GM18519 (cell line): ENCODE measurements around the gene INAVA.

Experiments used
- ATAC-seq: cut with Tn5 transposase; IDR thresholded peaks from one replicate; pipeline ENCODE4 v1.9.1; 2021; ENCODE audit warnings: mild to moderate bottlenecking, moderate library complexity; ENCODE audit not compliant: unreplicated experiment, low FRiP score

Gene INAVA

DNA sequence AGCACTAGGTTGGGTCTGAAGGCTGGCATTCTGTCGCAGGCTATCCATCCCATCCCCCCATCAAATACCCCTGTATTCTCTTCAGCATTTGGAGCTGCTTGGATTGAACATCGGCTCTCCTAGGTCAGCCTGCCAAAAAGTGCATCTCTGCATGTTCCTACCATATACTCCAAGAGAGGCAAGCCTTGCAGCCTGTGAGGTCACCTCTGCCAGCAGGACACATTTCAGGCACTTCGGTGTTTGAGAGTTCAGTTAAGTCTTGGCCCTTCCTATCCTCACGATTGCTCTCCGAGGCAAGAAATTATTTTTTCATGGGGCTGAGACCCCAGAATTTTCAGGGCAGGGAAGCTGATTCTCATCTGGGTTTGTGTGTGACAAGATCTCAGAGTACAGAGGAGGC is 19.3 kb upstream of the INAVA start:
- no peak for ATAC-seq

GRCh38 chr1:200877010-200877409 is 17.7 kb upstream of the INAVA start:
- no peak for ATAC-seq

- ATAC-seq = no peak
These were observed 16.7 kb upstream of the INAVA start for GRCh38 chr1:200877839-200878551.

DNA sequence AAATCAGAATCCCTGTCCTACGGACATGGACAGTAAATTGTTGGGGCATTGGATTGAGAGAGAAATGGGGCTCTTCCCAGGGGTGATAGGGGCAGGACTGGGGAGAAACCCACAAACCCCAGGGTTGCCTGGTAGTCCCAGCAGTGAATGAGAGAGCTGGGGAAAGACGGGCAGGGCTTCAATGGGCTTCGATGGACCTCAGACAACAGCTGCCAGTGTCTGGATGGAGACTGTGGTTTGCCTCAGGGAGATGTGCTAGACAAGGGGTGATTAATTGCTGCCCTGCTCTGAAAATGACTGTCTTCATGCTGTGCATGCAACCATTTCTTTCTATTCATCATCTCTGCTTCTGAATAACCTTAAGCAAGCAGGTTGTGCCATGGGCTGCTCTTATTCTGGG is 14.5 kb upstream of the INAVA start:
- peak; percentile 69 for ATAC-seq

DNA sequence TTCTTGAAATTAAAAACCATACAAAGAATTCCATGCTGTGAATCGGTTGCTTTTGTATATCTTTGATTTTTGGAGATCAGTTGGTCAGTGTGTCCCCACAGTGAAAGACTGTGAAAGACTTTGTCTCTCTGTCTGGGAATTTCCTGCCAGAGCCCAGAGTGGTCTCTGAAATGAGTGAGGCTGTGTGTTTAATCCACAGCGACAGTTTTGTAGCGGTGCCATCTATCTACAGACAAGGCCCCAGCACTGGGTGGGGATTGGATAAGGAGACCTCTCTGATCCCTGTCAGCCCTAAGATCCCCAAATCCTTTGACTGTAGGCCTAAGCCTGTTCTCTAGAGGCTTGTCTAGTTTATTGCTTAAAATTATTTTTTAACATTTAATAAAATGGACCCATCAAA is 11.6 kb upstream of the INAVA start:
- no peak for ATAC-seq

GRCh38 chr1:200885623-200886402 is 8.9 kb upstream of the INAVA start:
- no peak for ATAC-seq

DNA sequence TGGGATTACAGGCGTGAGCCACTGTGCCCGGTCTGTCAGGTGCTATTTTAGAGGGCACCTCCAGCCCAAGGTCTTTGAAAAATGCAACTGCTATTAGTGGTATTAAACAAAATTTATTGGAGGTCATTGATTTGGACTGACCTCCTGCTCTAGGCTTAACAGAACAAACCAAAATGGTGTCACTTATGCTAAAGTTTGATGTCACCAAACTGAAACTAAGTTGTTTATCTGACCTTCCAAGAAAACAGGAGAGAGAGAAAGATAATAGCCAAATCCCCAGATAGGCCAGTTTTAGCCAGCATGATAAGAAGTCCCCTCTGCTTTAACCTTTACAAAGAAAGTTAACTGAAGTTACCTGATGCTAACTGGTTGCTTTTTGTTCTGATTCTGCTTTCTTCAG is 8.1 kb upstream of the INAVA start:
- no peak for ATAC-seq

DNA sequence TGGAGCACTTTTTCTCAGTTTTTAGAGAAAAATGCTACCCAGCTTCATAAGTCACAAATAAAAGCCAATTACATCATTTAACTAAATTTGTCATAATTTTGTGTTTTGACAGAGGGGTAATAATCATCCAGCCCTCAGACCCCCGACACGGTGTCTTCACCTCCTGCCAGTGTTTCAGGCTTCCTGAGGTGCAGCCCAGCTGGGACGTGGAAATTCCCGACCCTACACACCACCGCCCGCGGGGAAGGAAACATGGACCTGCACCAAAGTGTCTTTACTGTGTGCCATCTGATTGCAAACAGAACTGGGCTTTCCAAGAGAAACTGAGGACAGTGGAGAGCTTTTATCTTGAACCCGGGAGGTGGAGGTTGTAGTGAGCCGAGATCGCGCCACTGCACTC is 7.7 kb upstream of the INAVA start:
- ATAC-seq = no peak

- ATAC-seq = no peak
These were observed 6.8 kb upstream of the INAVA start for GRCh38 chr1:200887772-200888348.

DNA sequence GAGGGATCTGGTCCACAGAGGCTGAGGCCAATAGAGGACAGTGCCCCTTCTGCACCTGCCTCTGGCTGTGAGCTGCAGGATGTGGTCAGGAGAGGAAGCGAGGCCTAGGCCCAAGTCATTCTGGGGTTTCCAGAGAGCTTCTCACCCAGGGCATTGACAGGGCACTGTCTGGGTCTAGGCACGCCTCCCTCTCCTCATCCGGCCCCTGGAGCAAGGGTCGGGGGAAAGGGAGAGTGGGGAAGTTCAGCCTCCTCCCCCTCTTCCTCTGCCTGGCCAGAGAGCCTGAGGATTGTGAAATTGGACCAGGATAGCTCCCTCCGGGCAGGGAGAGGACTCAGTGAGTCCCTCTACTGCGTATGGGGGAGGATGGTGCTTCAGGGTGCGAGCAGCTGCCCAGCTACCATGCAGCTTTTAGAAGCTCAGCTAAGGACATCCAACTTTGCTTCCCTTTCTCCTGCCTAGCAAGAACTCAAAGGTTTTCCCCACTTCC is 6.3 kb upstream of the INAVA start:
- ATAC-seq = peak; percentile 86

- ATAC-seq = no peak
These were observed 5.1 kb upstream of the INAVA start for GRCh38 chr1:200889571-200889970.

DNA sequence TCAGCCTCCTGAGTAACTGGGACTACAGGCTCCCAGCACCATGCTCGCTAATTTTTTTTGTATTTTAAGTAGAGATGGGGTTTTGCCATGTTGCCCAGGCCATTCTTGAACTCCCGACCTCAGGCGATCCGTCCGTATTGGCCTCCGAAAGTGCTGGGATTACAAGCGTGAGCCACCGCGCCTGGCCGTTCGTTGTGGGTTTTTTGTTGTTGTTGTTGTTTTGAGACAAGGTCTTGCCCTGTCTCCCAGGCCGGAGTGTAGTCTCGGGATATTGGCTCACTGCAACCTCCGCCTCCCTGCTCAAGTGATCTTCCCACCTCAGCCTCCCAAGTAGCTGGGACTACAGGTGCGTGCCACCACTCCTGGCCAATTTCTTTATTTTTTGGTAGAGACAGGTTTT is 4.7 kb upstream of the INAVA start:
- no peak for ATAC-seq

- ATAC-seq = no peak
These were observed 3.6 kb upstream of the INAVA start for GRCh38 chr1:200890818-200891773.

DNA sequence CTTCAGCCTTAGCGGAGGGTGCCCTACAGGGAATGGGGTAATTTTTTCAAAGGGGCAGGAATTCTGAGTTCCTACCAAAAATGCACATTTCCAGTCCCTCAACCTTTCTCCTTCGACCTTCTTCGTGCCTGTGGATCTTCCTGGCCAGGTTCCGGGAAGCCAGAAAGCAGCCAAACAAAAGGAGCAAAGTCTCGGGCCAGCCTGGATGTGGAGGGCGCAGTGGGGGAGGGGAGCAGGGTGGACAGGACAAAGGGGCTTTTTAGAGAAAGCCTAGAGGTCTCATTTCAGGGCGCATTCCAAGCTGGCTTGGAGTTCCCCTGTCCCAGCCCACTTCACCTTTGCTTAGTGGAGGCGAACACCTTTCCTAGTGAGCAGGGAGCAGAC is 2.9 kb upstream of the INAVA start:
- no peak for ATAC-seq

GRCh38 chr1:200892546-200892945 is 2.2 kb upstream of the INAVA start:
- no peak for ATAC-seq

DNA sequence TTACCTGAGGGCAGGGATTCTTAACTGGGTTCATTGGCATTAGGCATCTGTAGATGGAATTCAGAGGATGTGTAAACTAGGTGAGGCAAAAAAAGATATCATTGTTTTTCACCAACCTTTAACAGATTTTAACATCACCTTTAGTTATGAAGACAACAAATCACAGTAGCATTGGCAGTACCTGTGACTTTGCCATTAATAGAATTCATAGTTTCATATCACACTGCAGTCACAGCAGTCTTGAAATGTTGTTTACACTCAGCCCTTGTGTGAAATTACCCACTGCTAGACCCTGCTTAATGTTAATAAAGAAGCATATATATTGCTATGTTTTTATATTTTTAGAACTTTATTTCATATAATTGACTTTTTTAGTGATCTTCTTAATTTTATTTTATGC is 1.7 kb upstream of the INAVA start:
- ATAC-seq = no peak

DNA sequence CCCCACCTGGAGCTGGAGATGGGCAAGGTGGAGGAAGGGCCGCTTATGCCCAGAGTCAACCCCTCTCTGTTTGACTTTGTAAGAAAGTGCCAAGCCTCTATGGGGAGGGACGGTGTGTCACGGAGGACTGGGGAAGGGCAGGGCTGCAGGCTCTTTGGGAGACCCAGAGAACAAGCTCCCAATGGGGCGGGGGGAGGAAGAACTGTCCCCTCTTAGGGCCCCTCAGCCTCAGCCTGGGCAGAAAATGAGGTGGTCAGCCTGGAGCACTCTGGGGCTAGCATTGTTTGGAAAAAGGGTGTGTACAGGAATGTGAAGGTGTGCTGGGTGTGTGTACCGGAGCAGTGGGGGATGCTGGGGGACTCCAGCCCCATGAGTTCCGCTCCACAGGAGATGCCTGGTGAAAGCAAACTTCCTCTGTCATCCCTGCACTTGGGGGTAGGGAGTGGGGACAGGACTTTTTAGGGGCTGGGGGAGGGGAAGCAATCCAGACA is 1.2 kb upstream of the INAVA start:
- ATAC-seq = no peak

DNA sequence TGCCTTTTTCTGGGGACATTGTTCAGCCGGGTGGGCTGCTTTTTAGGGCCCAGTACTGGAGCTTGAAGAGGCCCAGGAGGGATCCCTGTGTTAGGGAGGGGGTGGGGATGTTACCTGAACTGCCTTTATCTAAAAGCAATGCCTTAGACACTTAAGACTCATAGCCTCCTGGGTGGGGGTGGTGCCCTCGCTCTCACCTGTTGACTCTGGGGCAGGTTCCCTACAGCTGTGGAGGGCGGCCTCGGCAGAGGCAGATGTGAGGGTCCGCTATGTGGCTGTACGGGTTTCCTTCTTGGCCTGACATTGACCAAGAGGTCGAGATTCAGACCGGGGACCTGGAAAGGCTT is 716 bp downstream of the INAVA start:
- no peak for ATAC-seq

- no peak for ATAC-seq
These were observed 1.3 kb downstream of the INAVA start for GRCh38 chr1:200895801-200896530.
